ENCODE data around the gene RYR2. TPM values are rescaled to one million over a fixed set of nuclear protein-coding genes. Genes with fewer than 3 reads are reported as not detected.

The RYR2 gene
- total RNA-seq, 4 donors from 2014 or later = 0.88 to 8.4 (median 5.5) TPM

GRCh38 chr1:237851210-237851845 is 809.3 kb downstream of the RYR2 start:
- intact Hi-C loops (cut with DNase I; ENCODE audit: low total_unique reads) = no loop called here
- H3K36me3 ChIP-seq = no peaks in the 10 kb centered on the region
- no peak for DNase-seq

DNA sequence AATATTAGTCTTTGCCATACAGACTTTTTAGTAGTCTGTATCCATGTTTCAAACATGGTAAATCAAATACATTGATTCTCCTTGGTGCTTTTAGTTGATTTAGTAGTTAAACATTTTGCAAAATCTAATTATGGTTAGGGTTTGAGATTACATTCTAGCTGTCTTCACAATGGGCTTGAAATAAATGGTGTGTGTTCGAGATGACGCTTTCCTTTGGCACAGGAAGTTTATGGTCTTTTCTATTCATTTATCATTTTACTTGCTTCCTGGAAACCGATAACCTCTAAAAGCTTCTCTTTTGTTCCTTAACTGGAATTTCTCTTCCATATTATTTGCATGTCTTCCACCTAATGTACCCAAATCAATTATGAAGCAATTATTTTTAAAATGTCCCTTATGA is 810.4 kb downstream of the RYR2 start:
- TF ChIP-seq POLR2A (IDR thresholded peaks at IDR 0.05) = no peak
- TF ChIP-seq CTCF (IDR thresholded peaks at IDR 0.05) = no peak
- no peak for DNase-seq
- H3K36me3 ChIP-seq = no peaks in the 10 kb centered on the region
- intact Hi-C loops (cut with DNase I; ENCODE audit: low total_unique reads) = no loop called here
- no peaks in the 10 kb centered on the region for H3K27me3 ChIP-seq
- no peaks in the 10 kb centered on the region for H3K9me3 ChIP-seq
- no peak overlapping the region for H3K27ac ChIP-seq
- H3K4me1 ChIP-seq = no peaks in the 10 kb centered on the region
- H3K4me3 ChIP-seq = no peak overlapping the region

More at GRCh38 chr1:237851210-237851845, 809.3 kb downstream of the RYR2 start:
- no peaks in the 10 kb centered on the region for H3K4me1 ChIP-seq
- TF ChIP-seq CTCF (IDR thresholded peaks at IDR 0.05) (no peak), POLR2A (IDR thresholded peaks at IDR 0.05) (no peak)
- H3K27ac ChIP-seq = no peak overlapping the region
- no peaks in the 10 kb centered on the region for H3K27me3 ChIP-seq
- no peak overlapping the region for H3K4me3 ChIP-seq
- no peaks in the 10 kb centered on the region for H3K9me3 ChIP-seq

- H3K4me1 ChIP-seq = no peaks in the 10 kb centered on the region
- H3K27ac ChIP-seq = no peak overlapping the region
- H3K36me3 ChIP-seq = no peaks in the 10 kb centered on the region
- intact Hi-C loops (cut with DNase I; ENCODE audit: low total_unique reads) = no loop called here
- TF ChIP-seq CTCF (IDR thresholded peaks at IDR 0.05) (no peak), POLR2A (IDR thresholded peaks at IDR 0.05) (no peak)
- no peak for DNase-seq
- no peaks in the 10 kb centered on the region for H3K9me3 ChIP-seq
- H3K4me3 ChIP-seq = no peak overlapping the region
- no peaks in the 10 kb centered on the region for H3K27me3 ChIP-seq
Observed at GRCh38 chr1:237857455-237857854, 815.5 kb downstream of the RYR2 start.

DNA sequence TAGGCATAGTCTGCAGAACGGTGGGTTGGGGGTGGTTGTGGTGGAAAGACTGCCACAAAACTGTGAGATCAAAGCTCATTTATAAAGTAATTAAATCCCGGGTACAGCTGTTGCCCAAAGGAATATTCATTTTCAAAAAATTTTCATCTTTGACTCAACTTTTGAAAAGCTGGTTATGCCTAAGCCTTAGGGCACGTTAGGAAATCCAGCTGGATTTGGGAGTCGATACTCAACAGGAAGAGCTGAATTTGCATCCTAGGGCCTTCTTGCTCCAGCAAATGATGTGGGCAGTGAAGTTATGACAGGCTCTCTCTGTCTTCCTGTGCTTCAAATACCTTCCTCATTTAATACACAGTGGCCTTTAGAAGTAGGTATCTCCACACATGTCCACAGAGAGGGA is 817.0 kb downstream of the RYR2 start:
- no peak for TF ChIP-seq CTCF (IDR thresholded peaks at IDR 0.05)
- no peak for TF ChIP-seq POLR2A (IDR thresholded peaks at IDR 0.05)
- intact Hi-C loops (cut with DNase I; ENCODE audit: low total_unique reads) = no loop called here
- Histone ChIP-seq H3K27me3 (no peaks in the 10 kb centered on the region), H3K9me3 (no peaks in the 10 kb centered on the region), H3K4me1 (no peaks in the 10 kb centered on the region), H3K4me3 (no peak overlapping the region), H3K36me3 (no peaks in the 10 kb centered on the region), H3K27ac (no peak overlapping the region)
- no peak for DNase-seq

DNA sequence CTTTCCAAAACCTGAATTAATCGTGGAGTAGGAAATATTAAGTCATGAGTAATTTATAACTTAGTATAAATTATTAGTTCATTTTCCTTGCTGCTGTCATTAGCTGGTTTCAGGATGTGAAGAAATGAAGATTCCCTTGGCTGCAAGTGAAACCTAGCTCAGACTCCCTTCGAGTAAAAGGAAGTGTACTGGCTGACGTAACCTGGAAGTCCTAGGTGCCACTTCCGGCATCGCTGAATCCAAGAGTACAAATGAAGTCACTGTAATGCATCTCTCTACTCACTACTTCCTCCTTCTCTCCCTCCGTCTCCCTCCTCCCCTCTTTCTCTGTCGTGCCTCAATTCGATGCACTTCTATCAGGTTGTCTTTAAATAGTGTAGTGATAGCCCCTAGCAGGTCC is 820.0 kb downstream of the RYR2 start:
- H3K27ac ChIP-seq = no peak overlapping the region
- no peaks in the 10 kb centered on the region for H3K9me3 ChIP-seq
- no peak for TF ChIP-seq CTCF (IDR thresholded peaks at IDR 0.05)
- TF ChIP-seq POLR2A (IDR thresholded peaks at IDR 0.05) = no peak
- H3K4me1 ChIP-seq = no peaks in the 10 kb centered on the region
- H3K4me3 ChIP-seq = no peak overlapping the region
- DNase-seq = no peak
- no peaks in the 10 kb centered on the region for H3K36me3 ChIP-seq
- intact Hi-C loops (cut with DNase I; ENCODE audit: low total_unique reads) = no loop called here
- H3K27me3 ChIP-seq = no peaks in the 10 kb centered on the region
